Measurements from ENCODE around the gene FBXL7.

The FBXL7 gene

DNA sequence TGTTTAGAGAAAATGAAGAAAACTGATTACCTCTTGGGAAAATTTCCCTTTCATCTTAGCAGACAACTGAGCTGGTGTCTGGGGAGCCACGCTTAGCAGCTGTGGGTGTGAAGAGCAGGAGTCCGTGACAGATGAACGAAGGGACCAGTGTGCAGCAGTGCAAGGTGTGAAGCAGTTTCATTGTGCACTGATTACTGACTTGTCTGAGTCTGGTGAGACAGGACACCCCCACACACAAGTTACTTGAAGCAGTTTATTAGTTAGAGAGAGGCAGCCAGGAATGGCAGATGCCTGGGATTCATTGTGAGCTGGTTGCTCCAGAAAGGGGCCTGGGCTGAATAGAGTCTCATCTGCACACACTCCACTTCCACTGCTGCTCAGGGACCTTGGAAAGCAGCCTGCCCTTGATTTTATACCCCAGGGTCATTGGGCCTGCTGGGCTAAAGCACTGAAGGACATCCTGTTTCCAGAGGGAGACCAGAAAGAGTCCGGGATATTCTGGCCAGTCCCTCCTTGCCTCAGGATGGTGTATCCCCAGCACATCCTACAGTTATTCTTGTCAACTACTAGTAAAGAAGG, 47.4 kb downstream of the FBXL7 start:
- DNase-seq, result no peak

DNA sequence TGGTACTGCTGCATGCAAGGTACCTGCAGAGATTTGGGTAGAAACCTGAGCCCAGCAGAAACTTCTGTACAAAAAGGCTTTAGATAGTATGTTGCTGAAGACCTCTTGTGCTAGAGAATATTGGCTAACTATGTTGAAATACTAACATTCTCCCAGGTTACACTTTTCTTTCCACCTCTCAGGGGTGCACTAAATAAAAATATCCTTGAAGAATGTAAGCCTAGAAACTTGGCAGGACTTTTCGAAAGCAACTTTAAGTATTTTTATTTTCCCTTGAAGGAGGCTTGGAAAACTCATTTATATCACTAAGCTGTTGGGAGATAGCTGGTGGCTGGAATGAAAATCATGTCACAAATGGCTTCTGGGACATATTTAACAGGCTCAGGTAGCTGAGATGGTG, 50.0 kb downstream of the FBXL7 start:
- DNase-seq, result no peak

DNA sequence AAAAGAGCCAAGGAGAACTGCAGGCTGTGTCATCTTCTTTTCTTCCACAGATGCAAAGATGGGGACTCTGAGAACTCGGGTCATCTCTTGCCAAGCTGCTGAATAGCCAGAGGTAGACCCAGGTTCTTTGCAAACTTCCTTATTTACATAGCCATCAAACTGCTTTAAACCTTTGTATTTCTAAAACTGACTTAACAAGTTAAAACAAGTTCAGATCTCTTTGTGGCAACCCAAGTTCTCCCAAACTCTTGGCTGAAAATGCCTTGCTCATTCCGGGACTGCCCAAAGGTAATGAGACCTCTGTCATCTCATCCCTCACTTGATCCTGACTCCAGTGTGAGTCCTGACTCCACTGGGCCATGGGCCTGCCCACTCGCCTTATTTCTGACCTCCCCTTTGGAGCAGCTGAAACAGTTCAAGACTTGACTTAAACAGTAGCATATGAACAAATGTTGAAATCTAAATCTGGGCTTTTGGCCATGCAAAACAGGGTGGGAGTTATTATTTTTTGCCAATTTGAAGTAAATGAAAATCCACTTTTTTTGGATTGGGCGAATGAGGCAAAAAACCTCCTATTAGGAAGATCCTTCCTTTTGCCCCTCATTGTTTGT, 50.6 kb downstream of the FBXL7 start:
- no peak for DNase-seq

DNA sequence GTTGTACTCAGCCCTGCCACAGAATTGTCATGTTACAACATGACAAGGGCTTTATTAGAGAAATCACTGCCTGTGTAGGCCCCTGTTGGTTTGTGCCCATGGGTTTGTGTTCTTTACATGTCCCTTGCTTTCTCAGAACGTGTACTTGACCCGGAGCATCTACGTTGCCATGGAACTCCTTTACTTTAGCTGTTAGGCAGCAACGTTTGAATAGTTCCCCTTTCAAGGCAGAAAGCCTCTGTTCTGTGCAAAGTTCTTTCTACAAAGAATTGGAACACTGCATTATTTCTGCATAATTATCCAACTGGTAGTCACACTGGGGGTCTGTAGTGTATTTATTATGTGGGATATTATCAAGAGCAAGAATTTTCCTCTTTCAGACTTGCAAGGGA, 51.1 kb downstream of the FBXL7 start:
- no peak for DNase-seq

DNA sequence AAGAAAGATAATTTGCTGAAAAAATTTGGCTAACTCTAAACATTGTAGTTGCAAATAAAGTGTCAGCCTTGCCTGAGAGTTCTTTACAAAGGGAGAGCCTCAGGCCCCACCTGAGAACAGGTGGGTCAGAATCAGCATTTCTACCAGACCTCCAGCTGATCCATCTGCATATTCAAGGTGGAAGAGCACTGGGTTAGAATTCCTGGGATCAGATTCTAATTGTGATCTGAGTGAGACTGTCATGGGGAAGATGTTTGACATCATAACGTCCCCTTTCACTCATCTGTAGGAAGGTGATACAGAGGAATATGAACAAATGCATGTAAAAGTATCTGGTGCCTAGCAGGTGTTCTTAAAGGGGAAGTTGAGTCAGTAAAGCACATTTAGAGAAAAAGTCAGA, 54.6 kb downstream of the FBXL7 start:
- no peak for DNase-seq

- no peak for DNase-seq
These were observed 55.2 kb downstream of the FBXL7 start for GRCh38 chr5:15555176-15555575.

DNA sequence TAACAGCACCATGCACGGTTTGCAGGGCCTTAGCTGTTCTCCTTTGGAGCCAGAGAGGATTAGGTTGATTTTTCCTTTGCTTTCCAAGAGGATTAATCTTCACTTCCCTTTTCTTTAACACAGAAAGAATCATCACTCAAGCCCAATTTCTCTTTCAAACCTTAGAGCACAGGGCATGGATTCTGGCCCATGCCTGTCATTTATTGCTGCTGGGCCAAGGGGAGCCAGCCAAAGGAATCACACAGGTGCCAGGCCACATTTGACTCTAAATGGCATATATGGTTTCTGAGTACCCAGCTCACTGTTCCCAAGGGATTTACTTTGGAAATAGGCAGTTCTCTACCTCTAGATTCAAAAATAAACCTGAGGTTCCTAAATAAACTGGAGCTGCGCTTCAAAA, 58.3 kb downstream of the FBXL7 start:
- no peak for DNase-seq

DNA sequence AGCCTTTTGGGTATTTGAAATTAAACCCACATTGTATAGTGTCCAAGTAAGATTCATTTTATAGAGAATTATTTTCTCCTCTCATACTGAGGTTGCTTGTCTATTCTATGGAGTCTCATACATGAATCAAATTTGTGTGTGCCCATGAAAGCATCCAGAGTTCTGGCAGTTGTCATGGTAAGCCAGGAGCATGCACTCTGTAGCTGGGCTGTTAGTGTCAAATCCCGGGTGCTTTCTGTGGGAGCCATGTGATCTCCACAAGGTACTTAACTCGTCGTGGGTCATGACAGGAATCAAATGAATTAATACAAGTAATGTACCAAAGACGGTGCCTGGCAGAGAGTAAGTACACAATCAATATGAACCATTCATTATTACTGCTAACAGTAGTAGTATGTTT, 58.7 kb downstream of the FBXL7 start:
- no peak for DNase-seq

DNA sequence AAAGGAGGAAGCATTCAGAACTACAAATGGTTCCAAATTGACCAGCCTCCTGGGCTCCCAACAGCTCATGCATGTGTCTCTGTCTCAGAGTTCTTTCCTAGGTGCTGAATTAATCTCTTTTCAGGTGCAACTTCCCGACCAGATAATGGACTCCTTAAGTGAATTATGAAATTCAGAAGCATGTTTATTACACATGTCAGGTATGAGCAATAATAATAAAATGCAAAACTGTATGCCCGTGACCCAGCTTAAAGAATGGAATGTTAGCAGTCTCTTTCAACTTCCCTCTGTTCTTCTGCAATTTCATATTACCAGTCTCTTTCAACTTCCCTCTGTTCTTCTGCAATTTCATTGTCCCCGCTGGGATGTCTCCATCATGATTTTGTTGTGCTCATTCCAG, 60.4 kb downstream of the FBXL7 start:
- DNase-seq, result no peak

DNA sequence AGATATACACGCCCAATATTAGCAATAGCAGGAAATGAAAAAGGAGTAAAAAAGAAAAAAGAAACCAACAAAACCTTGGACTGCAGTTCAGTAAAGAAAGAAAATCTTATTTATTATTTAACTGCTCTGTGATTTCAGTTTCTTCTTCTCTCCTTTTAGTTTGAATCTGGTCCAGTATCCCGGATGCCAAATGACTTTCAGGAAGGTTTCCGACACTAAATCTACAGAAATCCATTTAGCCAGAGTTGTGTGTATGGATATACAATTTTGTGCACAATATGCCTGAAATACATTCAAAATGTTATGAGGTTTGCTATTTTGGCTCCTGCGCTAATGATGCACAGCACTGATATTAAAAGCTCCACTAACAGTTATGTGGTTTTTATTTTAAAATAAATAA, 64.5 kb downstream of the FBXL7 start:
- DNase-seq, result no peak

- no peak for DNase-seq
These were observed 65.0 kb downstream of the FBXL7 start for GRCh38 chr5:15564957-15565356.

GRCh38 chr5:15566306-15566705, 66.3 kb downstream of the FBXL7 start:
- DNase-seq, result no peak

GRCh38 chr5:15566789-15567188, 66.8 kb downstream of the FBXL7 start:
- DNase-seq, result no peak

- no peak for DNase-seq
These were observed 70.5 kb downstream of the FBXL7 start for GRCh38 chr5:15570491-15570890.

DNA sequence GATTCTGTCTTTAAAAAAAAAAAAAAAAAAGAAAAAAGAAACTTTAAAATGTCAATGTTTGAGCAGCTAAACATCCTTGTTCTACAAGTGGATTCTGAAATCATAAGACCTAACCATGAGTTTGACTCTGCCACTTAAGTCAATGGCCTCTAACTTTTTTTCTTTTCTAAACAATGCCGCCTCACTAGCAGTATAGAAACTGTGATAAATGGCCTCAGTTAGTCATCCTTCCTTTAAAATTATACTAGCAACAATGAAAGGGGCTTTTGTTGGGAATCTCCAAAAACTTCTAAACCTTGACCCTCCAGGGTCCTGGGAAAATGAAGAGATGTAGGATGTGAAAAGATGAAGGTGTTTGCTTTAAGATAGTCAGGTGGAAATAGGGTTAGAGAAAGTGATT, 71.1 kb downstream of the FBXL7 start:
- no peak for DNase-seq

- no peak for DNase-seq
These were observed 71.6 kb downstream of the FBXL7 start for GRCh38 chr5:15571618-15572017.

DNA sequence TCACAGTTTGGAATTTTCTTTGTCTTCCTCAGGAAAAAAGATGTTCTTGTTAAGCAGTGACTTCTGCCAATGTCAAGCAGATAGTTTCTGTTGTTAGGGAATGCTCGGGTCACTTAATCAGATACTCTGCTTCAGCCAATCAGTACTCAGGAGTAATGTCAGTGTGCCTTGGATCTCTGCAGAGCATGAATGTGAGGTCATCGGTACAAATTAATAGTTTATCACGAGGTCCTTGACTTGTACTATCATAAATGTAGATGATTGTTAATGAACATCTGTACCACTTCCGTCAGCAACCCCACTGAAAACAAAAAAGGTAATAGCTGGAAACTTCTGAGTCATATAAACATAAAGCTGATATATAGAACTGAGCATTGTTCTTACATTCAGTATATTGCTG, 73.6 kb downstream of the FBXL7 start:
- DNase-seq, result no peak

DNA sequence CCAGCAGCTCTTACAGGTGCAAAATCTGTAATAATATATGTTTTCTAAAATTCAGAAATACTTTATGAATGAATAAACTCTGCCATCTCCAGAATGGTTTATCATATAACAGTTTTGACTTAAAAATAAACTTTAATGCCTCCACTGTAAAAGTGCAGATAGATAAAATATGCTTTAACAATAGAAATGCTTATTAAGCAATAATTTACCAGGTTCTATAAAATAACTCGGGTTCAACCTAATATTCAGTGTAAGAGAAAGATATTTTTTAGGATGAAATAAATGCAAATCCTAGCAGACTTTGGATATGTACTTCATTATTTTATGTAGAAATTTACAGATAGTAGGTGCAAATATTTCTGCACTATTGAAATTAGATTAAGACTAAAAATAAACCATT, 74.1 kb downstream of the FBXL7 start:
- DNase-seq, result no peak

- no peak for DNase-seq
These were observed 74.9 kb downstream of the FBXL7 start for GRCh38 chr5:15574806-15575325.

GRCh38 chr5:15575666-15576065, 75.7 kb downstream of the FBXL7 start:
- no peak for DNase-seq

DNA sequence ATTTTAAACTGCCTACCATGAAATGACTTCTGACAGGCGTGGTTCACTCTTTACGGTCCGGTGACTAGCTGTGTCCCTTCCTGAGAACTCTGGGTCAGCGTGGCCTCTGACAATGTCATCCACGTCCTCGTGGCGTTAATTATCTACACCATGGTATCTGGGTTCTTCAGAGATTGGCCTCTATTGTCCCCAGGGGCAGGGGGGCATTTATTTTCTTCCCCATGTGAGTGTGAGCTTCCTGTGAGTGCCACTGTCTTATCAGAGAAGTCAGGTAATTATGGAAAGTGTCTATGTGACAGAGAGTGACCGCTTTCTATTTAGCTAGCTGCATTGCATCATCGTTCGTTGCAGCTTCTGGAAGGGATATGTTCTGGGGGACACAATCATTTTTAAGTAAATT, 77.2 kb downstream of the FBXL7 start:
- DNase-seq, result no peak

DNA sequence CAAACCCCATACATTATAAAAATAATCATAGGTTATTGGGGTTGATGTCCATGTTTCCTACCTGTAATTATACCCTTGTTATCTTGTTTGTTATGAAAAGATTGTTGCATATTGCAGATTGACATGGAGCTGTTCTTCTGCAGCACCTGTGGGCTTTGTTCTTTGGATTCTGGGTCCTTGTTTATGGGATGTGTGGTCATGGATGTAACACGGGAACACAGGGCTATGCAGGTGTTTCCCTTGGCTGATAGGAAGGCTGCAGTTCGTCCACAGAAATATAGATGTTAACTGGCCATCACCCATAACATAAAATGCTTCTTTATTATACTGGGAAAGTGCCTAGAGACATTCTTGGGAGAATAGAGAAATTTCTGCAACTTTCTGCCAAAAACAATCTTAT, 77.9 kb downstream of the FBXL7 start:
- no peak for DNase-seq

- DNase-seq, result no peak
These were observed 79.4 kb downstream of the FBXL7 start for GRCh38 chr5:15579193-15579990.

- no peak for DNase-seq
These were observed 84.5 kb downstream of the FBXL7 start for GRCh38 chr5:15584528-15584927.
